RWPE2 (cell line): ENCODE measurements around the gene HTR6.
A peak's percentile ranks its signal among the peaks of the same experiment; 100 is the strongest.

Source experiments
- ATAC-seq: fragments of 200-7000 bp; cut with Tn5 transposase; 3 replicates; pipeline ENCODE4 v1.9.1; 2021; ENCODE audit warnings: low read depth
- DNase-seq: peaks from one replicate; pipeline ENCODE4 v3.0.0-alpha.2; 2020; ENCODE audit warnings: low spot score
- H3K27ac ChIP-seq: fragments of 450-650 bp; 2 replicates; pipeline ENCODE4 v1.5.1; 2017; ENCODE audit warnings: mild to moderate bottlenecking; ENCODE audit not compliant: poor library complexity, severe bottlenecking
- H3K27me3 ChIP-seq: fragments of 250-450 bp; sonication (Bioruptor Pico); 2 replicates; pipeline ENCODE4 v1.5.1; 2021; ENCODE audit warnings: mild to moderate bottlenecking, moderate library complexity; ENCODE audit not compliant: insufficient read depth, poor library complexity, severe bottlenecking
- H3K36me3 ChIP-seq: fragments of 250-450 bp; sonication (Bioruptor Pico); 2 replicates; pipeline ENCODE4 v1.5.1; 2020; ENCODE audit warnings: low read depth, mild to moderate bottlenecking, moderate library complexity
- H3K4me1 ChIP-seq: fragments of 250-450 bp; sonication (Bioruptor Pico); 2 replicates; pipeline ENCODE4 v1.5.1; 2021; ENCODE audit warnings: mild to moderate bottlenecking, moderate library complexity; ENCODE audit not compliant: insufficient read depth, poor library complexity, severe bottlenecking
- H3K4me3 ChIP-seq: fragments of 250-450 bp; sonication (Bioruptor Pico); 2 replicates; pipeline ENCODE4 v1.5.1; 2021; ENCODE audit warnings: mild to moderate bottlenecking, moderate library complexity; ENCODE audit not compliant: severe bottlenecking
- H3K9me3 ChIP-seq: fragments of 250-450 bp; sonication (Bioruptor Pico); 2 replicates; pipeline ENCODE4 v1.5.1; 2021; ENCODE audit warnings: mild to moderate bottlenecking, moderate library complexity; ENCODE audit not compliant: severe bottlenecking
- CTCF ChIP-seq: fragments of 450-650 bp; IDR thresholded peaks from one replicate; pipeline ENCODE4 v1.5.1; 2017; ENCODE audit warnings: mild to moderate bottlenecking, moderate library complexity; ENCODE audit not compliant: poor library complexity, severe bottlenecking

Gene HTR6

GRCh38 chr1:19664453-19665185 is at the start of gene HTR6:
Gene HTR6, plus strand, starts transcription at chr1:19664875. Its CDS starts 879 bp downstream, at chr1:19665754.
- no peaks in the 10 kb centered on the region for H3K9me3 ChIP-seq
- H3K27me3 ChIP-seq, result peaks cover 28% of the 10 kb centered on the region
- ATAC-seq, result no peak
- DNase-seq, result no peak
- no peaks in the 10 kb centered on the region for H3K36me3 ChIP-seq
- no peak for TF ChIP-seq CTCF
- no peaks in the 10 kb centered on the region for H3K4me1 ChIP-seq
- H3K27ac ChIP-seq, result no peak within 1 kb of the TSS
- peak within 1 kb of the TSS; percentile 30 for H3K4me3 ChIP-seq

GRCh38 chr1:19615438-19615837 is 49.2 kb upstream of the HTR6 start:
- DNase-seq (no peak), ATAC-seq (no peak)
- Histone ChIP-seq H3K36me3 (peaks cover 34% of the 10 kb centered on the region), H3K4me1 (peaks cover 42% of the 10 kb centered on the region), H3K27ac (peak overlapping the region; percentile 55), H3K9me3 (no peaks in the 10 kb centered on the region), H3K4me3 (no peak overlapping the region), H3K27me3 (no peaks in the 10 kb centered on the region)
- TF ChIP-seq CTCF, result no peak

GRCh38 chr1:19616489-19616888 is 48.2 kb upstream of the HTR6 start:
- Histone ChIP-seq H3K4me3 (no peak overlapping the region), H3K4me1 (peaks cover 42% of the 10 kb centered on the region), H3K9me3 (no peaks in the 10 kb centered on the region), H3K27ac (peak overlapping the region; percentile 55), H3K36me3 (peaks cover 36% of the 10 kb centered on the region), H3K27me3 (no peaks in the 10 kb centered on the region)
- ATAC-seq (peak; percentile 86), DNase-seq (no peak)
- no peak for TF ChIP-seq CTCF

- H3K4me3 ChIP-seq, result no peak overlapping the region
- H3K4me1 ChIP-seq, result peaks cover 47% of the 10 kb centered on the region
- no peaks in the 10 kb centered on the region for H3K27me3 ChIP-seq
- peak overlapping the region; percentile 55 for H3K27ac ChIP-seq
- no peaks in the 10 kb centered on the region for H3K9me3 ChIP-seq
- TF ChIP-seq CTCF, result no peak
- peaks cover 42% of the 10 kb centered on the region for H3K36me3 ChIP-seq
- DNase-seq, result no peak
- ATAC-seq, result no peak
These were observed 47.3 kb upstream of the HTR6 start for GRCh38 chr1:19617376-19617775.

GRCh38 chr1:19618428-19618827 is 46.2 kb upstream of the HTR6 start:
- H3K4me1 ChIP-seq, result peaks cover 47% of the 10 kb centered on the region
- H3K27ac ChIP-seq, result no peak overlapping the region
- no peak overlapping the region for H3K4me3 ChIP-seq
- no peaks in the 10 kb centered on the region for H3K27me3 ChIP-seq
- no peaks in the 10 kb centered on the region for H3K9me3 ChIP-seq
- no peak for ATAC-seq
- no peak for TF ChIP-seq CTCF
- no peak for DNase-seq
- peaks cover 50% of the 10 kb centered on the region for H3K36me3 ChIP-seq
